Panc1 (cell line): ENCODE data around the gene TGM3. TPM values are rescaled to one million over a fixed set of nuclear protein-coding genes. Genes with fewer than 3 reads are reported as not detected.

ENCODE experiments used
- ATAC-seq: fragments of 200-7000 bp; cut with Tn5 transposase; 2 replicates; pipeline ENCODE4 v1.9.1; 2020; ENCODE audit warnings: mild to moderate bottlenecking, moderate library complexity
- BruUV-seq: library from RNA; stranded (reverse); fragments of 400-500 nt; replicated peaks from 2 replicates; lab custom pipeline; 2021; lab: Mats Ljungman, UMichigan
- CTCF ChIA-PET: fragments of 300-600 bp; sonication (Branson Sonifier 250); formaldehyde crosslinking; loops from one replicate; lab custom pipeline; 2022; ENCODE audit warnings: antibody characterized with exemption; lab: Charles Lee
- POLR2A ChIA-PET: fragments of 300-600 bp; sonication (Branson Sonifier 250); formaldehyde crosslinking; loops from one replicate; lab custom pipeline; 2022; ENCODE audit warnings: antibody characterized with exemption; lab: Charles Lee
- DNase-seq: peaks from one replicate; pipeline ENCODE4 v3.0.0-alpha.2; 2010; ENCODE audit warnings: low read depth, low spot score
- H3K27ac ChIP-seq: 2 replicates; pipeline ENCODE4 v1.5.1; 2011; ENCODE audit warnings: mild to moderate bottlenecking, low read length, inconsistent platforms
- H3K27me3 ChIP-seq: fragments of 200-500 bp; sonication (Bioruptor generic); 2 replicates; pipeline ENCODE4 v1.6.0; 2014; ENCODE audit warnings: low read length, inconsistent platforms; ENCODE audit not compliant: control insufficient read depth, insufficient read depth
- H3K36me3 ChIP-seq: fragments of 200-500 bp; sonication (Bioruptor generic); 2 replicates; pipeline ENCODE4 v1.5.1; 2014; ENCODE audit warnings: inconsistent platforms, mild to moderate bottlenecking, low read length, moderate library complexity; ENCODE audit not compliant: control insufficient read depth, insufficient read depth
- H3K4me1 ChIP-seq: 2 replicates; pipeline ENCODE4 v1.5.1; 2011; ENCODE audit warnings: inconsistent platforms, mild to moderate bottlenecking, low read length, moderate library complexity; ENCODE audit not compliant: control insufficient read depth, insufficient read depth
- H3K4me3 ChIP-seq, 2 experiments: 2 replicates each; pipeline ENCODE4 v1.5.1; 2011 to 2012; ENCODE audit warnings: low read depth in 2 of 2, low read length in 2 of 2, mild to moderate bottlenecking in 2 of 2, inconsistent platforms in 1 of 2, moderate library complexity in 1 of 2
- H3K9me3 ChIP-seq: fragments of 200-500 bp; sonication (Bioruptor generic); 2 replicates; pipeline ENCODE4 v1.5.1; 2014; ENCODE audit warnings: low read depth, mild to moderate bottlenecking, inconsistent platforms, low read length, moderate library complexity; ENCODE audit not compliant: control insufficient read depth, insufficient read depth
- POLR2AphosphoS5 ChIP-seq: IDR thresholded peaks from 2 replicates; pipeline ENCODE4 v1.6.1; 2012; ENCODE audit warnings: mild to moderate bottlenecking, low read depth, low read length, moderate library complexity
- REST ChIP-seq, 2 experiments: IDR thresholded peaks; 2 replicates each; pipeline ENCODE4 v1.6.1; 2011 to 2012; ENCODE audit warnings: low read depth in 2 of 2, control low read depth in 1 of 2, low read length in 1 of 2, mild to moderate bottlenecking in 1 of 2, moderate library complexity in 1 of 2; ENCODE audit not compliant: insufficient read depth in 1 of 2
- SIN3A ChIP-seq: IDR thresholded peaks from 2 replicates; pipeline ENCODE4 v1.6.1; 2012; ENCODE audit warnings: low read depth, mild to moderate bottlenecking, low read length, moderate library complexity, borderline replicate concordance; ENCODE audit not compliant: insufficient read depth
- TCF7L2 ChIP-seq: IDR thresholded peaks from 2 replicates; pipeline ENCODE4 v1.6.1; 2011; ENCODE audit warnings: mild to moderate bottlenecking, low read depth, low read length, inconsistent platforms
- in situ Hi-C: cut with HindIII; loops from 2 replicates; pipeline ENCODE4 v1.10.0; 2016; ENCODE audit warnings: low sequenced_read_pairs, low pct_unique_long_range_greater_than_20kb
- intact Hi-C: fragments of 100-400 bp; cut with micrococcal nuclease; formaldehyde crosslinking; loops from one replicate; pipeline ENCODE4 v1.10.0; 2022; ENCODE audit not compliant: unreplicated experiment
- total RNA-seq: library from RNA; stranded (reverse); gene quantifications from one replicate; pipeline ENCODE4 v1.2.1, GENCODE V29; 2021; ENCODE audit not compliant: unreplicated experiment
- TF ChIP-seq, protein P1 (sequence below): fragments of 450-650 bp; IDR thresholded peaks from 2 replicates; pipeline ENCODE4 v1.5.1; 2017; ENCODE audit warnings: mild to moderate bottlenecking

The TGM3 gene
- total RNA-seq, 1 experiment from 2014 or later = not detected

DNA sequence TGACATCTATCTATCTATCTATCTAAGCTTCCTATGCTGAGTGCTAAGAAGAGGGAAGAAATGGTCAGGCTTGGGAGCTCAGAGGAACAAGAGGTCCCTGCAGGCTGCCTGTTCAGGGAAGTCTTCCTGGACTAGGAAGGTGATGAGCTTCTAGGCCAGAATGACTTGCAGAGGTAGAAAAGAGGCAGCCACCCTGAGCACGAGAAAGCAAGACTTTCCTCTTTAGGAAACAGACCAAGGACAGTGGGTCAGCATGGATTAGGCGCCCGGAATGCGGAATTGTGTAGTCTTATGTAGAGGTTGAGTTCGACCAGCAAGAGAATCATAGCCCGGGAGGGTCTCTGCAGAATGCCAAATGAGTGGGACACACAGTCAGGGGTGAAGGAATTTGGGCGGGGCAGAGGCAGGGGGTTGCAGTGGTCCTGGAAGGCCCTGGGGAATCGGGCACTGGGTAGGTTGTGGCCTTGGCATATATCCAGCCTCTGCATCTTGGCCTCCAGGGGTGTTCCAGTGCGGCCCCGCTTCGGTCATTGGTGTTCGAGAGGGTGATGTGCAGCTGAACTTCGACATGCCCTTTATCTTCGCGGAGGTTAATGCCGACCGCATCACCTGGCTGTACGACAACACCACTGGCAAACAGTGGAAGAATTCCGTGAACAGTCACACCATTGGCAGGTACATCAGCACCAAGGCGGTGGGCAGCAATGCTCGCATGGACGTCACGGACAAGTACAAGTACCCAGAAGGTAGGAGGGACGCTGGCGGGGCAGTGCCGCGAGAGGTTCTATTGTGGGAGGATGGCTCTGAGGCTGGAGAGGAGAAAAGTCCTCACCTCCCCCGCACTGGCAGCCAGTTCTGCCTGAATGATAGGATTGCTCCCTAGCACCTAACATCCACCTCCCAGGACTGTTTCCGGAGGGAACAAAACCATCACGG is 32.1 kb downstream of the TGM3 start:
- ChIA-PET POLR2A (interaction anchor here (0.6 kb wide), 1 partner anchor 122 kb away, joined by 3 read pairs; no protein-coding TSS in a partner anchor), CTCF (no interaction called here)
- intact Hi-C loops = no loop called here
- Histone ChIP-seq H3K27ac (no peak overlapping the region), H3K9me3 (no peaks in the 10 kb centered on the region), H3K4me1 (no peaks in the 10 kb centered on the region), H3K27me3 (peaks cover 13% of the 10 kb centered on the region), H3K36me3 (no peaks in the 10 kb centered on the region), H3K4me3 (no peak overlapping the region)
- DNase-seq = no peak
- TF ChIP-seq, protein P1, sequence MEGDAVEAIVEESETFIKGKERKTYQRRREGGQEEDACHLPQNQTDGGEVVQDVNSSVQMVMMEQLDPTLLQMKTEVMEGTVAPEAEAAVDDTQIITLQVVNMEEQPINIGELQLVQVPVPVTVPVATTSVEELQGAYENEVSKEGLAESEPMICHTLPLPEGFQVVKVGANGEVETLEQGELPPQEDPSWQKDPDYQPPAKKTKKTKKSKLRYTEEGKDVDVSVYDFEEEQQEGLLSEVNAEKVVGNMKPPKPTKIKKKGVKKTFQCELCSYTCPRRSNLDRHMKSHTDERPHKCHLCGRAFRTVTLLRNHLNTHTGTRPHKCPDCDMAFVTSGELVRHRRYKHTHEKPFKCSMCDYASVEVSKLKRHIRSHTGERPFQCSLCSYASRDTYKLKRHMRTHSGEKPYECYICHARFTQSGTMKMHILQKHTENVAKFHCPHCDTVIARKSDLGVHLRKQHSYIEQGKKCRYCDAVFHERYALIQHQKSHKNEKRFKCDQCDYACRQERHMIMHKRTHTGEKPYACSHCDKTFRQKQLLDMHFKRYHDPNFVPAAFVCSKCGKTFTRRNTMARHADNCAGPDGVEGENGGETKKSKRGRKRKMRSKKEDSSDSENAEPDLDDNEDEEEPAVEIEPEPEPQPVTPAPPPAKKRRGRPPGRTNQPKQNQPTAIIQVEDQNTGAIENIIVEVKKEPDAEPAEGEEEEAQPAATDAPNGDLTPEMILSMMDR = no peak
- TF ChIP-seq TCF7L2 (no peak), SIN3A (no peak), REST (IDR thresholded peaks at IDR 0.05; ENCODE audit: insufficient read depth in 1 of 2, low read depth in 2 of 2, low read length in 1 of 2) (no peak), POLR2AphosphoS5 (no peak)
- BruUV-seq = no TSS peak
- in situ Hi-C loops = no loop called here
- no peak for ATAC-seq

DNA sequence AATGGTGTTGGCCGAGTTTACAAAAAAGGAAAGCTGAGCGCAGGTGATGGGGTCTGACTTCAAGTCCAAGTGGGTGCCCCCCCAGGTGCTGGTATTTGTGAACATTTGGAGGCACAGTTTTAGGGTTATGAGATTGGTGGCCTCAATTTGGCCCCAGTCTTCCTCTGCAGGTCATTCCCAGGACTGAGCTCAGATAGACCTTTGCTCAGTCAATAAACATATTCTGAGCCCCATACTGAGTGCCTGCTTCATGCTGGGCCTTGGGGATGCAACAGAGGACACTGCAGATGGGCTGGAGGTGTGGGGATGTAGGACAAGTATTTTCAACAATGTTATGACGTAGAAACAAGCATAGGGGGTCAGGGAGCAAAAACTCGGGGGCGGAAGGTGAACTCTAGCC is 33.5 kb downstream of the TGM3 start:
- Histone ChIP-seq H3K27ac (no peak overlapping the region), H3K36me3 (no peaks in the 10 kb centered on the region), H3K9me3 (no peaks in the 10 kb centered on the region), H3K4me3 (no peak overlapping the region), H3K27me3 (0 out of 2 replicates have a peak, but pooled peaks cover 7% of the 10 kb centered on the region), H3K4me1 (no peaks in the 10 kb centered on the region)
- intact Hi-C loops = no loop called here
- ATAC-seq (no peak), DNase-seq (no peak)
- in situ Hi-C loops = no loop called here
- POLR2A ChIA-PET = no interaction called here
- CTCF ChIA-PET = no interaction called here
- no TSS peak for BruUV-seq
- no peak for TF ChIP-seq POLR2AphosphoS5
- no peak for TF ChIP-seq REST (IDR thresholded peaks at IDR 0.05; ENCODE audit: insufficient read depth in 1 of 2, low read depth in 2 of 2, low read length in 1 of 2)
- TF ChIP-seq TCF7L2 = no peak
- no peak for TF ChIP-seq SIN3A
- TF ChIP-seq, protein P1 = no peak
